HG03097 (cell line): Measurements from ENCODE around the gene ERCC6.
A peak's percentile ranks its signal among the peaks of the same experiment; 100 is the strongest.

Experiments used
- ATAC-seq: cut with Tn5 transposase; IDR thresholded peaks from one replicate; pipeline ENCODE4 v1.9.1; 2021; ENCODE audit not compliant: unreplicated experiment, low FRiP score

The ERCC6 gene

GRCh38 chr10:49549640-49550346 is 10.9 kb upstream of the ERCC6 start:
- ATAC-seq, result no peak

- ATAC-seq, result no peak
Measured at GRCh38 chr10:49543604-49544003, 4.7 kb upstream of the ERCC6 start.

DNA sequence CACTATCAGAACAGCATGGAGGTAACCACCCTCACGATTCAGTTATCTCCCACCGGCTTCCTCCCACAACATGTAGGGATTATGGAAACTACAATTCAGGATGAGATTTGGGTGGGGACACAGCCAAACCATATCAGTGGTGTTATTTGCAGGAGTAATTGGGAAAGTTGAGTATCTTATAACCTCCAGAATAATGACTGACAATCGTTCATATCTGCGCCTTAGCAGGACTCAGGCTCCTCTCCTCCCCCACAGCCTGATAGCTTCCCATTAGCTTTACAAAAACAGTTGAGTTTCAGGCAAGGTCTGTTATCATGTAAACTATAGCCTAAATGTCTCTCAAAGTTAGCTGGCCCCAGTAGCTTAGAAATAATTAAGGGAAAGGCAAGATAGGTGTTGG is 3.4 kb upstream of the ERCC6 start:
- no peak for ATAC-seq

DNA sequence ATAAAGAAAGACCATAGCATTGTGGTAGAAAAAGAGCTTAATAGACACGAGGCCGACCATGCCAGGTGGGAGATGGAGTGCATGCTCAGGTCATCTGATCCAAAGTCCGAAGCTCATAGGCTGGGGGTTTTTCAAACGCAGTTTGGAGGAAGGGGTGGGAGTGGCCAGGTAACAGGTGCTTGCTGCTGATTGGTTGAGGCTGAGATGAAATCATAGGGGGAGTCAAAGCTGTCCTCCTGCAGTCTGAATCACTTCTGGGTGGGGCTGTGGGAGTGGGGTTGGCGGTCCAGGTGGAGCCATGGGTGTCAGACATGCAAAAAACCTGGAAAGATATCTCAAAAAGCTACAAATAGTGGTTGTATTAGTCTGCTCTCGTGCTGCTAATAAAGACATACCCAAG is 2.8 kb upstream of the ERCC6 start:
- ATAC-seq, result no peak

- no peak for ATAC-seq
Measured at GRCh38 chr10:49540056-49540797, 1.3 kb upstream of the ERCC6 start.

GRCh38 chr10:49539320-49539885 is 482 bp upstream of the ERCC6 start:
- ATAC-seq, result peak; percentile 6

DNA sequence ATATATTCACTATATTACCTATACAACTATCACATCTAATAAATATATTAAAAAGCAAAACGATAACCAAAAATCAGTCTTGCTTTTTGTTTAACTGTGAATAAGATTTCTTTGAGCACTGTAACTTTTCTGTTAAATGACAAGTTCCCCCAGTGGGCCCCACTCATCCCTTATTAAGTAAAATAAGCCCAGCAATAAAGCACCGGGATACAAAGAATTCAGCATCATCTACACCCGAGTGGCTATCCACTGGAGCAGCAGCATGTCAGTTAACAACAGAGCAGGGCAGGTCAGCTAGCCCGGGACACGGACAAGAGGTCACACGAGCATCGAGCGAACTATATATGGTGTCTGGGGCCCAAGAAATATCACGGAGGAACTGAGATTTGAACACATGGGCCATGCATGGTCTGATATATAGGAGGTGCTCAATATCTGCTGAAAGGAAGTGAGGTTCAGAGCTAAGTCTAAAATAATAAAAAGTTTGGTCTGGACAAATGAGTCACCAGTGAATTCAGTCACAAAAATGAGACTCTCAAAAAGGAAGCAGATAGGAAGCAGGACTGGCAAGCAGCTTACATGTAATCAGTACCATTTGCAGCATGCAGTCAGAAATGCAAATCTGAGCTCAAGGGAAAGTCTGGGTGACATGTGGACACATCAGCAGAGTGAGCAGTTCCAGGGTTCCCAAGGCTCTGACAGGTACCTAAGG is 4.1 kb downstream of the ERCC6 start:
- ATAC-seq, result peak; percentile 35

- ATAC-seq, result no peak
Measured at GRCh38 chr10:49532461-49532860, 6.5 kb downstream of the ERCC6 start.

GRCh38 chr10:49528977-49529506 is 9.9 kb downstream of the ERCC6 start:
- no peak for ATAC-seq

GRCh38 chr10:49527850-49528249 is 11.1 kb downstream of the ERCC6 start:
- ATAC-seq, result no peak

DNA sequence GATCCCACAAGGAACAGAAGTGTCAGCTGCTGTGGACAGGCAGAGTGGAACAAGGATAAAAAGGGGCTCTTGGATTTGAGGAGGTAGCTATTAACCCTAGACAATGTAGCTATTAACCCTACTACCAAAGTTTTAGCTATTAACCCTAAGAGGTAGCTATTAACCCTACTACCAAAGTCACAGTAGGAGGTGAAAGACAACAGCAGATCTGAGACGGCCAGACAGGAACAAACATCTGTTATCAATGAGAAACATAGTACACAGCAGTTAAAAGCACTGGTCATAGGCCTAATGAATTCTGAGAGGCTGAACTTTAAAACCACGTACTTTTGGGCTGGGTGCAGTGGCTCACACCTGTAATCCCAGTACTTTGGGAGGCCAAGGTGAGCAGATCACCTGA is 11.9 kb downstream of the ERCC6 start:
- ATAC-seq, result no peak

DNA sequence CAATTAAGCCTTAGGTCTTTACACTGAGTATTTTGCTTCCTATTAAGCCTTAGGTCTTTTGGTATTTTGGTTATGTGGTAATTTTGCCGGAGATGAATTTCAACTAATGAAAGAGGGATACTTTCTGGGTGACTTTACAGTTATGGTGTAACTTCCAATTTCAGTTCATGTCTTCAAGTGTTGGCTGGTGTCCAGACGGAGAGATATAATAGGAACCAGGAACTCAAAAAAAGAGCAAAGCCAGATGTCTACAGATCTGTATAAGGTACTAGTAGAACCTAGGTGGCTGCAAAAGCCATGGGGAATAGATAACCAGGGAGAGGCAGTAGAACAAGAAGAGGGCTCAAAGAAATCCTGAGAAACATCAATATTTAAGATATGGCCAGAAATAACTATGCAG is 12.3 kb downstream of the ERCC6 start:
- no peak for ATAC-seq

DNA sequence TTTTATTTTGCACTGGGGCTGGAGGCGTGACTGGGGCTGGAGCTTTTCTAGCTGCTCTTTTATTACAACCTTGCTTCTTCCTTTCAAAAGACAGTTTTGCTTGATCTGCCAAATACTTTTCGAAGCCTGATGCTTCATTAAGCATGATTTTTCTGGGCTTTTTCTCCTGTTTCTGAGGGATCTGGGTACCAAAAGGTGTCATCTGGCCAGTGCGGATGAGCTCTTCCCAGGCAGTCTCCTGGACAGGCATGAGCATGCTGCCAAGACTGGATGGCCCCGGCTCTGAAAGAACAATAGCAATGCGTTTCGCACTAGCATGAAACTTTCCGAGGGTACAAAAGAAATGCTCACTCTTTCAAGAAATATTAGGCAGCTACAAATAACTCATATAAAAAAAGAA is 14.4 kb downstream of the ERCC6 start:
- ATAC-seq, result no peak

- ATAC-seq, result no peak
Measured at GRCh38 chr10:49523301-49523700, 15.6 kb downstream of the ERCC6 start.

- ATAC-seq, result no peak
Measured at GRCh38 chr10:49521062-49521461, 17.9 kb downstream of the ERCC6 start.

DNA sequence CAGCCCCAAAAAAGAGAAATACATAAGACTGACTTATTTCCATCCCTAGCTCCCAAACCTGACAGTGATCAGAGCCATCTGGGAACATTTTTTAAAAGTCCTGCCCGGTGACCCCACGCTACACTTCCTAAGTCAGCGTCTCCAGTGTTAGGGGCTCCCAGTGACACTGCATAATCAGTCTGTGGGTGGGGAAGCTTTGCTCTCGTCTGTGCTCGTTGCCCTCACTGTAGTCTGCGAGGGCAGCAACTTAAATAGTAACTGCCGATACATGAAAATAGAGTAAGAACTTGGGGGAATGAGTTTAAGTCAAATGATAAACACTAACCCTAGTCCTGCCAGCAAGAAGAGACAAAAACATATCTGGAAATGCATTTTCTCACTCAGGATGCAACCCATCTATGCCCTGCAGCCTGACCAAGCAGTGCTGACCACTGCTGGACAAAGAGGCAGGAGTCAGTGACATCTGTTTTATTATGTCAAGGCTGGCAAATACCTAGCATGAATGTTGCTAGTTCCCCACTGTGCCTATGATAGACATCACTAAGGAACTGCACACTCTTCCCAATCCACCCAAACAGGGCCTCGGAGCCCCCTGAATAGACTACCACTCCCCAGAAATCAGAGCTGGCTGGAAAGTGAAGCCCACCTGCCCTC is 18.7 kb downstream of the ERCC6 start:
- ATAC-seq, result no peak

- no peak for ATAC-seq
Measured at GRCh38 chr10:49519717-49520116, 19.2 kb downstream of the ERCC6 start.

- ATAC-seq, result no peak
Measured at GRCh38 chr10:49518982-49519578, 19.8 kb downstream of the ERCC6 start.

- no peak for ATAC-seq
Measured at GRCh38 chr10:49518566-49518965, 20.4 kb downstream of the ERCC6 start.
